HG02623 (cell line): ENCODE data around the gene STK11.
A peak's percentile ranks its signal among the peaks of the same experiment; 100 is the strongest.

Experiments used
- ATAC-seq: cut with Tn5 transposase; IDR thresholded peaks from one replicate; pipeline ENCODE4 v1.9.1; 2021; ENCODE audit warnings: moderate library complexity; ENCODE audit not compliant: unreplicated experiment

Gene STK11

GRCh38 chr19:1205114-1206099 is at the start of gene STK11:
STK11 (plus strand) TSS chr19:1205778; CDS start chr19:1206914, 1,136 bp downstream.
- ATAC-seq: peak; percentile 82

GRCh38 chr19:1156305-1156801 is 49.2 kb upstream of the STK11 start:
- no peak for ATAC-seq

- ATAC-seq: no peak
Observed at GRCh38 chr19:1156830-1157615, 48.6 kb upstream of the STK11 start.

GRCh38 chr19:1157931-1158884 is 47.4 kb upstream of the STK11 start:
- ATAC-seq: no peak

GRCh38 chr19:1158885-1159448 is 46.6 kb upstream of the STK11 start:
- ATAC-seq: no peak

- ATAC-seq: no peak
Observed at GRCh38 chr19:1159864-1160595, 45.5 kb upstream of the STK11 start.

GRCh38 chr19:1161716-1162115 is 43.9 kb upstream of the STK11 start:
- ATAC-seq: no peak

- ATAC-seq: no peak
Observed at GRCh38 chr19:1162404-1163282, 42.9 kb upstream of the STK11 start.

GRCh38 chr19:1163283-1163933 is 42.2 kb upstream of the STK11 start:
- ATAC-seq: no peak

GRCh38 chr19:1163934-1164683 is 41.5 kb upstream of the STK11 start:
- ATAC-seq: no peak

GRCh38 chr19:1164684-1165531 is 40.7 kb upstream of the STK11 start:
- ATAC-seq: no peak

GRCh38 chr19:1166872-1167573 is 38.6 kb upstream of the STK11 start:
- no peak for ATAC-seq

GRCh38 chr19:1167687-1168571 is 37.6 kb upstream of the STK11 start:
- ATAC-seq: no peak

- no peak for ATAC-seq
Observed at GRCh38 chr19:1168572-1169410, 36.8 kb upstream of the STK11 start.
